Endothelial cell of umbilical vein (primary cell): Measurements from ENCODE around the gene CEP128. TPM values are rescaled to one million over a fixed set of nuclear protein-coding genes. Genes with fewer than 3 reads are reported as not detected.

Experiments
- BruUV-seq: library from RNA; stranded (reverse); fragments of 400-500 nt; replicated peaks from 2 replicates; lab custom pipeline; 2021; lab: Mats Ljungman, UMichigan
- CTCF ChIA-PET: fragments of 300-600, 350-600 bp; sonication (Branson Sonifier 250); formaldehyde crosslinking; loops from one replicate; lab custom pipeline; 2021; ENCODE audit warnings: antibody characterized with exemption, inconsistent platforms; lab: Charles Lee
- POLR2A ChIA-PET: fragments of 300-600, 350-600 bp; sonication (Branson Sonifier 250); formaldehyde crosslinking; loops from one replicate; lab custom pipeline; 2021; ENCODE audit warnings: antibody characterized with exemption, inconsistent platforms; lab: Charles Lee
- DNase-seq: peaks from one replicate; pipeline ENCODE4 v3.0.0-alpha.2; 2011; ENCODE audit warnings: low read depth, low spot score
- FAIRE-seq: peaks from 2 replicates; lab custom pipeline; 2011; peaks lifted over from hg19 to GRCh38; lab: Jason Lieb, UNC
- H2AFZ ChIP-seq: 2 replicates; pipeline ENCODE4 v1.6.0; 2012; ENCODE audit warnings: low read depth, low read length, control low read depth, inconsistent platforms
- H3K27ac ChIP-seq: 2 replicates; pipeline ENCODE4 v1.5.1; 2011; ENCODE audit warnings: low read depth, mild to moderate bottlenecking, control low read depth, low read length, moderate library complexity; ENCODE audit not compliant: insufficient read depth
- H3K27me3 ChIP-seq, 2 experiments: 2 replicates each; pipeline versions ENCODE4 v1.6.0 to v1.6.1; 2011; ENCODE audit warnings: low read length in 2 of 2, mixed read lengths in 1 of 2; ENCODE audit not compliant: control insufficient read depth in 2 of 2, insufficient read depth in 2 of 2
- H3K36me3 ChIP-seq, 2 experiments: 2 replicates in 1 of 2; 3 replicates in 1 of 2; pipeline ENCODE4 v1.5.1; 2011; ENCODE audit warnings: low read length in 2 of 2, mild to moderate bottlenecking in 1 of 2, moderate library complexity in 1 of 2; ENCODE audit not compliant: control insufficient read depth in 2 of 2, insufficient read depth in 2 of 2; ENCODE audit errors: extremely low read depth in 1 of 2
- H3K4me1 ChIP-seq: 3 replicates; pipeline ENCODE4 v1.5.1; 2011; ENCODE audit warnings: mild to moderate bottlenecking, low read length; ENCODE audit not compliant: control insufficient read depth, insufficient read depth; ENCODE audit errors: extremely low read depth
- H3K4me2 ChIP-seq: 2 replicates; pipeline ENCODE4 v1.6.1; 2011; ENCODE audit warnings: low read length, control low read depth, mixed read lengths; ENCODE audit not compliant: insufficient read depth
- H3K4me3 ChIP-seq, 3 experiments: fragments of 200-600 bp in 1 of 3; sonication (generic), shearing (Covaris generic) in 1 of 3; replicated peaks in 1 of 3; 2 replicates each; pipeline ENCODE4 v1.5.1; 2011 to 2016; ENCODE audit warnings: control low read depth in 3 of 3, low read length in 3 of 3, mild to moderate bottlenecking in 2 of 3, inconsistent platforms in 1 of 3, low read depth in 1 of 3, moderate library complexity in 1 of 3; ENCODE audit not compliant: insufficient read depth in 1 of 3
- H3K79me2 ChIP-seq: 2 replicates; pipeline ENCODE4 v1.6.0; 2012; ENCODE audit warnings: low read length, inconsistent platforms; ENCODE audit not compliant: control insufficient read depth, insufficient read depth
- H3K9ac ChIP-seq: replicated peaks from 2 replicates; pipeline ENCODE3; 2011; ENCODE audit warnings: low read length, control low read depth; ENCODE audit not compliant: insufficient read depth; ENCODE audit errors: extremely low read depth
- H3K9me1 ChIP-seq: replicated peaks from 3 replicates; pipeline ENCODE4 v1.6.0; 2011; ENCODE audit warnings: mild to moderate bottlenecking, low read length; ENCODE audit not compliant: control insufficient read depth, insufficient read depth; ENCODE audit errors: extremely low read depth
- H3K9me3 ChIP-seq: replicated peaks from 2 replicates; pipeline ENCODE4 v1.5.1; 2012; ENCODE audit warnings: low read length, inconsistent platforms; ENCODE audit not compliant: control insufficient read depth, insufficient read depth
- H4K20me1 ChIP-seq: replicated peaks from 2 replicates; pipeline ENCODE3; 2011; ENCODE audit warnings: mild to moderate bottlenecking, low read length; ENCODE audit not compliant: control insufficient read depth, insufficient read depth; ENCODE audit errors: extremely low read depth
- CTCF ChIP-seq, 2 donors: IDR thresholded peaks; 1 replicate in 1 of 2; 2 replicates in 1 of 2; pipeline ENCODE4 v1.5.1; 2011; ENCODE audit warnings: low read length in 2 of 2, mild to moderate bottlenecking in 2 of 2, moderate library complexity in 2 of 2, control low read depth in 1 of 2, inconsistent platforms in 1 of 2, low read depth in 1 of 2; ENCODE audit not compliant: insufficient read depth in 1 of 2; ENCODE audit errors: extremely low read depth in 1 of 2
- EZH2 ChIP-seq: IDR thresholded peaks from 2 replicates; pipeline ENCODE4 v1.6.1; 2012; ENCODE audit warnings: borderline replicate concordance, low read depth, mild to moderate bottlenecking, moderate library complexity, low read length, inconsistent platforms; ENCODE audit not compliant: severe bottlenecking
- FOS ChIP-seq: IDR thresholded peaks from 2 replicates; pipeline ENCODE4 v1.6.1; 2011; ENCODE audit warnings: mild to moderate bottlenecking, low read length, moderate library complexity, borderline replicate concordance; ENCODE audit not compliant: insufficient read depth
- GATA2 ChIP-seq: IDR thresholded peaks from 2 replicates; pipeline ENCODE4 v1.7.0; 2011; ENCODE audit warnings: low read depth, mild to moderate bottlenecking, moderate library complexity, mixed read lengths, low read length; ENCODE audit not compliant: insufficient read length, insufficient read depth
- JUN ChIP-seq: IDR thresholded peaks from 2 replicates; pipeline ENCODE4 v1.6.1; 2011; ENCODE audit warnings: borderline replicate concordance, low read depth; ENCODE audit not compliant: insufficient read length, insufficient read depth
- MAX ChIP-seq: IDR thresholded peaks from 2 replicates; pipeline ENCODE4 v1.6.1; 2011; ENCODE audit not compliant: insufficient read depth, insufficient read length
- MYC ChIP-seq: IDR thresholded peaks from one replicate; pipeline ENCODE4 v1.6.1; 2011; ENCODE audit warnings: mild to moderate bottlenecking, low read depth, low read length
- POLR2A ChIP-seq: IDR thresholded peaks from 2 replicates; pipeline ENCODE4 v1.6.1; 2012; ENCODE audit warnings: low read depth, mild to moderate bottlenecking, control low read depth, low read length
- dilution Hi-C: fragments of 300-500 bp; cut with MboI; formaldehyde crosslinking; loops from one replicate; pipeline ENCODE4 v1.15.0; 2019; ENCODE audit warnings: low sequenced_read_pairs; ENCODE audit not compliant: extremely low pct_ligation_motif_present
- intact Hi-C: fragments of 100-400 bp; cut with micrococcal nuclease; formaldehyde crosslinking; loops from one replicate; pipeline ENCODE4 v1.10.0; 2022
- polyA plus RNA-seq, 4 experiments: library from polyadenylated mRNA; depleted of rRNA in 3 of 4; stranded (reverse) in 3 of 4; unstranded in 1 of 4; fragments of >200 nt; gene quantifications; 2 replicates each; pipeline versions ENCODE4 v1.2.1 to v1.2.3, GENCODE V29; 2011 to 2012; ENCODE audit warnings: missing spikeins in 1 of 4
- total RNA-seq: library from RNA; stranded (reverse); gene quantifications from 2 replicates; pipeline ENCODE4 v1.2.3, GENCODE V29; 2021

The CEP128 gene
- total and polyA plus RNA-seq, 2 donors (not counting 3 experiments of a cell fraction or from before 2014, with no cell fraction given): 0.91 to 23.7 TPM

- Histone ChIP-seq H3K79me2 (no peaks in the 10 kb centered on the region), H3K9me1 (peaks cover 3% of the 10 kb centered on the region), H3K4me2 (no peak overlapping the region), H3K4me1 (no peaks in the 10 kb centered on the region), H3K27ac (no peak overlapping the region), H3K27me3 (no peaks in the 10 kb centered on the region), H3K9ac (no peak overlapping the region), H2AFZ (no peak overlapping the region), H3K36me3 (no peaks in the 10 kb centered on the region), H3K9me3 (no peaks in the 10 kb centered on the region), H3K4me3 (no peak overlapping the region), H4K20me1 (no peaks in the 10 kb centered on the region)
- DNase-seq (no peak), FAIRE-seq (no peak)
- ChIA-PET CTCF (interaction anchor here (1.2 to 1.5 kb wide), 2 partner anchors 11 to 12 kb away, joined by 3 read pairs; no protein-coding TSS in a partner anchor), POLR2A (no interaction called here)
- dilution Hi-C loops: no loop called here
- TF ChIP-seq EZH2 (no peak), POLR2A (no peak), GATA2 (no peak), MYC (no peak), JUN (no peak), MAX (no peak), CTCF (IDR thresholded peaks at IDR 0.05; ENCODE audit: extremely low read depth in 1 of 2, insufficient read depth in 1 of 2, low read depth in 1 of 2, low read length in 2 of 2) (no peak), FOS (no peak)
- intact Hi-C loops: no loop called here
- BruUV-seq: no TSS peak
These were observed 39.7 kb downstream of the CEP128 start for GRCh38 chr14:80901822-80902221.
